Duodenal mucosa (tissue), 2 donors: ENCODE results near the gene RPLP1.

ENCODE experiments used
- H3K27ac ChIP-seq: one replicate; pipeline ENCODE4 v1.7.0; 2013; ENCODE audit warnings: low read depth, low read length
- H3K27me3 ChIP-seq, 2 donors: one replicate each; pipeline ENCODE4 v1.7.0; 2013; ENCODE audit warnings: low read length in 2 of 2, control low read depth in 1 of 2; ENCODE audit not compliant: insufficient read depth in 2 of 2, control insufficient read depth in 1 of 2
- H3K36me3 ChIP-seq, 2 donors: one replicate each; pipeline ENCODE4 v1.7.0; 2013; ENCODE audit warnings: low read length in 2 of 2, control low read depth in 1 of 2; ENCODE audit not compliant: insufficient read depth in 2 of 2, control insufficient read depth in 1 of 2
- H3K4me1 ChIP-seq, 2 donors: one replicate each; pipeline ENCODE4 v1.7.0; 2013; ENCODE audit warnings: low read length in 2 of 2, control low read depth in 1 of 2; ENCODE audit not compliant: insufficient read depth in 2 of 2, control insufficient read depth in 1 of 2
- H3K4me3 ChIP-seq, 2 donors: one replicate each; pipeline ENCODE4 v1.7.0; 2013; ENCODE audit warnings: low read length in 2 of 2, low read depth in 1 of 2
- H3K9ac ChIP-seq, 2 donors: one replicate each; pipeline ENCODE4 v1.7.0; 2013; ENCODE audit warnings: low read length in 2 of 2, low read depth in 1 of 2
- H3K9me3 ChIP-seq, 2 donors: one replicate each; pipeline ENCODE4 v1.7.0; 2013; ENCODE audit warnings: low read length in 2 of 2, control low read depth in 1 of 2; ENCODE audit not compliant: control insufficient read depth in 1 of 2

Gene RPLP1

DNA sequence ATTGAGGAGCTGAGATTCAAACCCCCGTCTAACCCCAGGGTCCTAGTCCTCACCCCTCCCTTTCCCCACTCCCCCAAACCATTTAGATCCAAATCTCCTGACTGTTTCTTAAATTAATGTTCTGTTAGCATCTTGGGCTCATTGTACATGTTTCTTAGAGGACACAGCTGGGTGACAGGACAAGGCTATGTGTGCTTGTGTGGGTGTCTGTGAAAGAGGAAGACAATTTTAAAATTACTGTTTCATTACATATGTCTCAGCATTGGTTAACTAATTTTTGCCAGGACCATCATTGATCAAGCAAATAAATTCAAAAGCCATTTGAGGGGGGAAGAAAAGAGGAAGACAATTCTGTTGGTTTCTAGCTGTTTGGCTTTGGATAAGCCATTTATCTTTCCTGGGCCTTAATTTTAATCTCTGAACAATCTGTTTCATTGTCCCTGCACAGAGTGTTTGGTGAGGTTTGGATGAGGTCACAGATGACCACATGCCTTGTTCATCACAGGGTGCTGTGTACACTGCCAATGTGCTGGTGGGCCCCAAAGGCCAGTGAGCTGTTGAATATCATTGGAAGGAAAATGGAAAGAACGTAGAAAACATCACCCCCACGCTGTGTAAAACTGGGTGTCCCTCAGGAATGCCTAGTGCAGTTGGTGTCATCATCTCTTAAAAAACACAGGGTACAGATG is 51.9 kb downstream of the RPLP1 start:
- H3K9me3 ChIP-seq: no peaks in the 10 kb centered on the region
- no peaks in the 10 kb centered on the region for H3K4me1 ChIP-seq
- H3K36me3 ChIP-seq: no peaks in the 10 kb centered on the region
- no peak overlapping the region for H3K4me3 ChIP-seq
- H3K27me3 ChIP-seq: no peaks in the 10 kb centered on the region
- no peak overlapping the region for H3K9ac ChIP-seq
- H3K27ac ChIP-seq: no peak overlapping the region
